AG04450 (cell line): Measurements from ENCODE around the gene TH. TPM values are rescaled to one million over a fixed set of nuclear protein-coding genes. Genes with fewer than 3 reads are reported as not detected.

Source experiments
- CTCF ChIA-PET: fragments of 300-600, 350-600 bp; formaldehyde crosslinking; extraction: SDS; loops from one replicate; lab custom pipeline; 2022; ENCODE audit warnings: antibody characterized with exemption, inconsistent platforms; lab: Charles Lee
- POLR2A ChIA-PET: fragments of 350-600 bp; formaldehyde crosslinking; extraction: SDS; loops from one replicate; lab custom pipeline; 2021; ENCODE audit warnings: antibody characterized with exemption, inconsistent platforms; lab: Yijun Ruan, JAX
- DNase-seq: peaks from one replicate; pipeline ENCODE4 v3.0.0-alpha.2; 2011; ENCODE audit warnings: low read depth, low spot score
- H3K27ac ChIP-seq: one replicate; pipeline ENCODE4 v1.5.1; 2012; ENCODE audit warnings: low read depth, low read length, control low read depth
- H3K27me3 ChIP-seq: one replicate; pipeline ENCODE4 v1.6.0; 2012; ENCODE audit warnings: low read length; ENCODE audit not compliant: control insufficient read depth, insufficient read depth
- H3K4me3 ChIP-seq: 2 replicates; pipeline ENCODE4 v1.5.1; 2011; ENCODE audit warnings: mild to moderate bottlenecking, low read depth, low read length, control low read depth
- H3K9me3 ChIP-seq: 2 replicates; pipeline ENCODE4 v1.5.1; 2012; ENCODE audit warnings: low read length; ENCODE audit not compliant: control insufficient read depth, insufficient read depth
- polyA plus RNA-seq: library from polyadenylated mRNA; depleted of rRNA; stranded (reverse); fragments of >200 nt; gene quantifications from 2 replicates; pipeline ENCODE4 v1.2.3, GENCODE V29; 2011
- TF ChIP-seq, protein P1 (sequence below): IDR thresholded peaks from 2 replicates; pipeline ENCODE4 v1.5.1; 2011; ENCODE audit warnings: low read depth, low read length, control low read depth, inconsistent platforms

The TH gene
- polyA plus RNA-seq, 1 experiment: not detected

DNA sequence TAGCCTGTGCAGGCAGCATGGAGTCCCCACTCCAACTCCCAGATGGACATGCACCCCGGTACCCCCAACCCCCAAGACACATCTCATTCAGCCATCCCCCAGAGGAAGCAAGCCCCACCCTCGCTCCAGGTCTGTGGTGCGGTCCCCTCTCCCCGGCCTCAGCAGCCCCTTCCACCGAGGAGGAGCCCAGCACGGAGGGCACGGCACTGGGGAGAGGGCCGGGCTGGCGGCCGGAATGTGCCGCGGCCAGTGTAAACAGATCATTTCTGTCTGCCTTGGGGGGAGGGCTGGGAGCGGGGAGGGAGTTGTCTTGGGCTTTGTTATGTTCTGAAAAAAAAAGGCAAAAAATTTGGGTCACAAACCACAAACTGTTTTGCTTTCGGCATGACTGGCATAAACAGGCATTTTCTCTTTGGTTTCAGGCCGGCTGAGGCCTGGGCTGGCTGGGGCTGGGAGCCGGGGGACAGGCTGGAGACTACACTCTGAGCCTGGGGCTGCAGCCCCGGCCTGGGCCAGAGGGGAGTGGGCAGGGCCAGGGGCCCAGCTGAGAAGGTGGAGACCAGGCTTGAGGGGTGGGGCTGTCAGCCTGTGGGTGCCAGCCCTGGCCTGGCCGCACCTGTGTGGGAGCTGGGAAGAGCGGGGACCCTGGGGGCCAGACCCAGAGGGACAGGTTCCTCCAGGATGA, 49.3 kb downstream of the TH start:
- POLR2A ChIA-PET: interaction anchor here (2.1 kb wide), 1 partner anchor 25 kb away, joined by 8 read pairs; no protein-coding TSS in a partner anchor
- peak; percentile 8 for DNase-seq

DNA sequence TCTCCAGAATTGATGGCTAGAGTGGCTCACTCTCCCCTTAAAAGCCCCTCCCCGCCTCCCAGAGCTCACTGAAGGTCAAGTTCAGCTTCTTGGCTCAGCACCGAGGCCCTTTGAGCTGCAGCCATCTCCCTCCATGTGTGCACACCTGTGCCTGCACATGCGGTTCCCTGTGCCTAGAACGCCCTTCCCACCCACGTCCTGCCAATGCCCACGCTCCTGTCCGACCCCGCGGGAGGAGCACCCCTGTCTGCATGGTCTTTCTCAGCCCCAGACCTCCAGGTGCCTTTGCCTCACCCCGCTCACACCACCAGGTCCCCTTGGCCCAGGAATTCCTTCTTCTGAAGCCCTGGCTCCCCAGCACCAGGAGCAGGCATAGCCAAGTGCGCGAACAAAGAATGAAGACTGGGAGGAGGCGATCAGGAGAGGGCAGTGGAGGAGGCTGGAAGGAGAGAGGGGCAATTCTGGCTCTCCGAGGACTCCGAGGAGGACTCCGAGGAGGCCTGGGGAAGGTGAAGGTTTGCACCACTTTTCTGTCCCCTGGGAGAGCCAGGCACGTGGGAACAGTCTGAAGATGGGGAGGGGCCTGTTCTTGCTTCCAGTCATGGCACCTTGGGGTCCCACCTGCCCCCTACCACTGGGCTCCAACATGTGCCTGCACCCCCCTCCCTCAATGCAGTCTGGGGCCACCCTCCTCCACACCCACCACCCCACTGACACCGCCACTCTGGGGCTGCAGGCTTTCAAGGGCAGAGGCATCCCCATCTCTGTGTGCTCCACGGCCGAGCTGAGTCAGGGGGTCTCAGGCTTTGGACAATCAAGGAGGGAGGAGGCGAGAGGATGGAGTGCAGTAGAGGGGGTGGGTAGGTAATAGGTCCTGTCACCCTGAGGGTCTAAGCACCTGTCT, 50.1 kb downstream of the TH start:
- peaks cover 2% of the 10 kb centered on the region for H3K9me3 ChIP-seq
- no peak for DNase-seq
- H3K4me3 ChIP-seq: no peak overlapping the region
- POLR2A ChIA-PET: interaction anchor here (2.1 kb wide), 1 partner anchor 24 kb away, joined by 8 read pairs; no protein-coding TSS in a partner anchor
- TF ChIP-seq, protein P1, sequence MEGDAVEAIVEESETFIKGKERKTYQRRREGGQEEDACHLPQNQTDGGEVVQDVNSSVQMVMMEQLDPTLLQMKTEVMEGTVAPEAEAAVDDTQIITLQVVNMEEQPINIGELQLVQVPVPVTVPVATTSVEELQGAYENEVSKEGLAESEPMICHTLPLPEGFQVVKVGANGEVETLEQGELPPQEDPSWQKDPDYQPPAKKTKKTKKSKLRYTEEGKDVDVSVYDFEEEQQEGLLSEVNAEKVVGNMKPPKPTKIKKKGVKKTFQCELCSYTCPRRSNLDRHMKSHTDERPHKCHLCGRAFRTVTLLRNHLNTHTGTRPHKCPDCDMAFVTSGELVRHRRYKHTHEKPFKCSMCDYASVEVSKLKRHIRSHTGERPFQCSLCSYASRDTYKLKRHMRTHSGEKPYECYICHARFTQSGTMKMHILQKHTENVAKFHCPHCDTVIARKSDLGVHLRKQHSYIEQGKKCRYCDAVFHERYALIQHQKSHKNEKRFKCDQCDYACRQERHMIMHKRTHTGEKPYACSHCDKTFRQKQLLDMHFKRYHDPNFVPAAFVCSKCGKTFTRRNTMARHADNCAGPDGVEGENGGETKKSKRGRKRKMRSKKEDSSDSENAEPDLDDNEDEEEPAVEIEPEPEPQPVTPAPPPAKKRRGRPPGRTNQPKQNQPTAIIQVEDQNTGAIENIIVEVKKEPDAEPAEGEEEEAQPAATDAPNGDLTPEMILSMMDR: no peak
- H3K27me3 ChIP-seq: no peaks in the 10 kb centered on the region
- H3K27ac ChIP-seq: no peak overlapping the region
- CTCF ChIA-PET: no interaction called here

More for the DNA sequence above, 49.3 kb downstream of the TH start:
- no peak overlapping the region for H3K4me3 ChIP-seq
- H3K27ac ChIP-seq: peak overlapping the region; percentile 31
- TF ChIP-seq, protein P1: no peak
- no peaks in the 10 kb centered on the region for H3K27me3 ChIP-seq
- no peaks in the 10 kb centered on the region; the same call in 1 of the 2 replicates for H3K9me3 ChIP-seq
- CTCF ChIA-PET: no interaction called here

DNA sequence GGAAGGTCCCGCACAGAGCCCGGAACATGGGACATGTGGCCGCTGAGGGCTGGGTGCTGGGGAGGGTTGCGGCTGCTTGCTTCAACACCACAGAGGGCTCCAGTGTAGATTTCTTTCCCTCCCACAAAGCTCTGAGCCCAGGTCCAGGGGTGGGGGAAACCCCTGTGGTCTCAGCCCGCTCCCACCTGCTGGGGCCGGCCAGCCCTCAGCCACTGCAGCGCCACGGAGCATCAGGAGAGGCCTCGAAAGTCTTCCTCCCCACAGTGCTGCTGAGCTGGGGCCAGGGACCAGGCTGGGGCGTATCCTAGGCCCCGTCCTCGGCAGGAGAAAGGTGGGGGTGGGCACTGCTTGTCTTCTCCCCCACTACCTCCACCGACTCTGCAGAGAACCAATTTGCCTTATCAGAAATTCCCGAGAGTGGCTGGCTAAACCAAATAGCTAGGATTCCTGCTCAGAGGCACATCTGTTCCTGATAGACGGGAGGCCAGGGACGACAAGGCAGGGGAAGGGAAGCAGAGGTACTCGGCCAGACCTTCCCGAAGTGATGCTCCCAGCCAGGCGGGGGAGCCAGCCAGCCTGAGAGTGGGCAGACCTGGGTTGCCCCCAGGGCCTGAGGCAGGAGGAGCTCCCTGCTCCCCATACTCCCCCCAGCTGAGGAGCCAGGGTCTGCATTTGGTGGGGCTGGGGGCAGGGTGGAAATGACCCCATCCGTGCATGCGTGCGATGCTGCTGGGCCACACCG, 51.1 kb downstream of the TH start:
- ChIA-PET POLR2A (interaction anchor here (0.8 to 2.1 kb wide), 2 partner anchors 17 to 23 kb away, joined by 3 to 8 read pairs; no protein-coding TSS in a partner anchor), CTCF (no interaction called here)
- peaks cover 12% of the 10 kb centered on the region for H3K9me3 ChIP-seq
- H3K4me3 ChIP-seq: no peak overlapping the region
- no peak for DNase-seq
- H3K27ac ChIP-seq: no peak overlapping the region
- TF ChIP-seq, protein P1: no peak
- H3K27me3 ChIP-seq: peaks cover 3% of the 10 kb centered on the region

DNA sequence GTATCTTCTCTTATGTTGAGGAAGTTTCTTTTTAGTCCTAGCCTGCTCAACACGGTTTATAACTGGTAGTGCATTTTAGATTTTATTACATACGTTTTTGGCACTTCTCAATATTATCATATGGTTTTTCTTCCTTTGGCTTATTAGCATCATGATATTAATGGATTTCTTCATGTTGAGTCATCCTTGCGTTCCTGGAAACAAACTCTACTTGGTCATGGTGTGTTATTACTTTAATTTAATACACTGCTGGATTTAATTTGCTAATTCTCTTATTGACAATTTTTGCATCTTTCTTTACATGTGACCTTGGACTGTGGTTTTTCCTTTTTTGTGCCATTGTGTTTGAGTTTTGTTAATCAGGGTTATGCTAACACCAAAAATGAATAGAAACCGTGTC, 52.9 kb downstream of the TH start:
- ChIA-PET POLR2A (no interaction called here), CTCF (no interaction called here)
- no peak overlapping the region for H3K4me3 ChIP-seq
- peaks cover 5% of the 10 kb centered on the region for H3K27me3 ChIP-seq
- H3K9me3 ChIP-seq: peaks cover 24% of the 10 kb centered on the region
- no peak overlapping the region for H3K27ac ChIP-seq
- DNase-seq: no peak
- TF ChIP-seq, protein P1: no peak
